ENCODE measurements around the gene CPED1. TPM values are rescaled to one million over a fixed set of nuclear protein-coding genes. Genes with fewer than 3 reads are reported as not detected.
"Not testable (repeated sequence)": the region's sequence is repeated elsewhere in the genome, so short reads cannot be mapped to it uniquely, and the experiment has no call there.

Gene CPED1
- total and polyA plus RNA-seq, 3 donors from 2014 or later = 7.4 to 13.1 (median 11.8) TPM

GRCh38 chr7:121071662-121072061 is 83.2 kb downstream of the CPED1 start:
- no peaks in the 10 kb centered on the region for H3K4me1 ChIP-seq
- TF ChIP-seq POLR2A (IDR thresholded peaks at IDR 0.05) (no peak), CTCF (IDR thresholded peaks at IDR 0.05) (no peak)
- WGBS, 2 donors = 68 to 94% methylated on average over 2 of the region's 2 CpGs
- H3K4me3 ChIP-seq = no peak overlapping the region
- no peak for DNase-seq
- intact Hi-C loops (cut with DNase I; ENCODE audit: low total_unique reads) = no loop called here
- H3K9me3 ChIP-seq = no peaks in the 10 kb centered on the region
- no peaks in the 10 kb centered on the region for H3K27me3 ChIP-seq
- H3K27ac ChIP-seq = no peak overlapping the region
- H3K36me3 ChIP-seq (ENCODE audit: low read depth, missing control alignments) = no peaks in the 10 kb centered on the region

- Histone ChIP-seq H3K4me3 (no peak overlapping the region), H3K27me3 (no peaks in the 10 kb centered on the region), H3K9me3 (no peaks in the 10 kb centered on the region), H3K4me1 (no peaks in the 10 kb centered on the region), H3K36me3 (ENCODE audit: low read depth, missing control alignments) (no peaks in the 10 kb centered on the region), H3K27ac (no peak overlapping the region)
- intact Hi-C loops (cut with DNase I; ENCODE audit: low total_unique reads) = no loop called here
- DNase-seq = no peak
- no peak for TF ChIP-seq CTCF (IDR thresholded peaks at IDR 0.05)
- no peak for TF ChIP-seq POLR2A (IDR thresholded peaks at IDR 0.05)
- WGBS, 2 donors = 67 to 76% methylated on average over 2 of the region's 2 CpGs
Measured at GRCh38 chr7:121072826-121073225, 84.3 kb downstream of the CPED1 start.

- no peak overlapping the region for H3K4me3 ChIP-seq
- no peak overlapping the region for H3K27ac ChIP-seq
- intact Hi-C loops (cut with DNase I; ENCODE audit: low total_unique reads) = no loop called here
- TF ChIP-seq POLR2A (IDR thresholded peaks at IDR 0.05) (no peak), CTCF (IDR thresholded peaks at IDR 0.05) (no peak)
- 87 to 94% methylated on average over 3 of the region's 3 CpGs for WGBS, 2 donors
- no peaks in the 10 kb centered on the region for H3K36me3 ChIP-seq (ENCODE audit: low read depth, missing control alignments)
- H3K9me3 ChIP-seq = no peaks in the 10 kb centered on the region
- H3K27me3 ChIP-seq = no peaks in the 10 kb centered on the region
- H3K4me1 ChIP-seq = no peaks in the 10 kb centered on the region
- no peak for DNase-seq
Measured at GRCh38 chr7:121073463-121074099, 85.1 kb downstream of the CPED1 start.

- H3K27me3 ChIP-seq; H3K9me3 ChIP-seq; intact Hi-C loops (cut with DNase I; ENCODE audit: low total_unique reads); H3K27ac ChIP-seq; DNase-seq; H3K4me1 ChIP-seq; H3K4me3 ChIP-seq; H3K36me3 ChIP-seq (ENCODE audit: low read depth, missing control alignments): not testable (repeated sequence)
- 86 to 96% methylated on average over 5 of the region's 5 CpGs for WGBS, 2 donors
Measured at GRCh38 chr7:121075424-121075841, 86.9 kb downstream of the CPED1 start.

- no peaks in the 10 kb centered on the region for H3K9me3 ChIP-seq
- no peaks in the 10 kb centered on the region for H3K36me3 ChIP-seq (ENCODE audit: low read depth, missing control alignments)
- whole genome bisulfite sequencing, 2 donors = 90 to 96% methylated on average over 3 of the region's 3 CpGs
- H3K27me3 ChIP-seq = no peaks in the 10 kb centered on the region
- no peak overlapping the region for H3K27ac ChIP-seq
- intact Hi-C loops (cut with DNase I; ENCODE audit: low total_unique reads) = no loop called here
- no peaks in the 10 kb centered on the region for H3K4me1 ChIP-seq
- DNase-seq = no peak
- no peak overlapping the region for H3K4me3 ChIP-seq
- no peak for TF ChIP-seq POLR2A (IDR thresholded peaks at IDR 0.05)
Measured at GRCh38 chr7:121075952-121076349, 87.4 kb downstream of the CPED1 start.

Measured in testis (tissue), 3 donors.